ENCODE measurements around the gene AMELX.

AMELX gene

DNA sequence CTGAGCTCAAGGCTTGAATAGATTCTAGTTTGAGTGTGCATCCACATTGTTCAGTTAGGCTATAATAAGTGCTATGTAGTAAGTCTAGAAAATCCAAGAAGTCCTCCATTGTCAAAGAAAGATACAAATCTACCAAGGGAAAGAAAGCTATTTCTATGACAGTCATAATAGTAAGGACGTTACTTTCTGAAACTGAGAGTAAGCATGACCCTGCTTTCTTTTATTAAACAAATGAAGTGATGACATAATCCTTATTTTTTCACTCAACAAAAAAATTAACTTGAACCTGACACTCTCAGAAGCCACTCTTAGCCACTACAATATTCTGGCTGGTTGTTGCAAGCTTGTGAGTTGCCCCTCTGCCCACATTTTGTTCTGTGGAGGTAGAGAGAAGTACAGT lies 33.8 kb upstream of the AMELX start:
- TF ChIP-seq CREB1 (IDR thresholded peaks at IDR 0.05; ENCODE audit: low read depth) (no peak), NFIC (IDR thresholded peaks at IDR 0.05) (no peak), TEAD4 (IDR thresholded peaks at IDR 0.05) (no peak), EGR1 (IDR thresholded peaks at IDR 0.05) (no peak), FOXM1 (IDR thresholded peaks at IDR 0.05; ENCODE audit: borderline replicate concordance, low read depth) (no peak), RAD21 (IDR thresholded peaks at IDR 0.05; ENCODE audit: low read depth) (no peak), TCF12 (IDR thresholded peaks at IDR 0.05; ENCODE audit: low read depth) (no peak), TAF1 (IDR thresholded peaks at IDR 0.05; ENCODE audit: low read depth) (no peak)
- TF ChIP-seq, protein P1, sequence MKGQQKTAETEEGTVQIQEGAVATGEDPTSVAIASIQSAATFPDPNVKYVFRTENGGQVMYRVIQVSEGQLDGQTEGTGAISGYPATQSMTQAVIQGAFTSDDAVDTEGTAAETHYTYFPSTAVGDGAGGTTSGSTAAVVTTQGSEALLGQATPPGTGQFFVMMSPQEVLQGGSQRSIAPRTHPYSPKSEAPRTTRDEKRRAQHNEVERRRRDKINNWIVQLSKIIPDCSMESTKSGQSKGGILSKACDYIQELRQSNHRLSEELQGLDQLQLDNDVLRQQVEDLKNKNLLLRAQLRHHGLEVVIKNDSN (IDR thresholded peaks at IDR 0.05), result no peak

DNA sequence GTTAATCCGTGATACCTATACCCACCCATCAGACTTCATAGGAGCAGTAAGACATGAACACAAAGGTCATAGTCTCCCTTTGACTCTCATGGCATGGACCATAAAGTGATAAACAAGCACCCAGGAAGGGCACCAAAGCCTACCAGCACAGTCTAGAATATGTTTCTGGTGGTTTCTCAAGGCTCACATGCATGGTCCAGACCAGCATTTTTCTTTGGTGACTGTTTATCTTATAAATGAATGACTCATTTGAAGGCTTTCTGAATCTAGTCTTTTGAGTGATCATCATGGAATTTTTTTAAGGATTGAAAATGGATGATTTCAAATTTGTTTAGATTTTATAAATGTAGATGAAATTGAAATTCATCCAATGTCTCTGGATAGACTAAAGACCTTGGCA lies 32.0 kb upstream of the AMELX start:
- TF ChIP-seq, protein P2, sequence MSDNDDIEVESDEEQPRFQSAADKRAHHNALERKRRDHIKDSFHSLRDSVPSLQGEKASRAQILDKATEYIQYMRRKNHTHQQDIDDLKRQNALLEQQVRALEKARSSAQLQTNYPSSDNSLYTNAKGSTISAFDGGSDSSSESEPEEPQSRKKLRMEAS (IDR thresholded peaks at IDR 0.05), result no peak
- TF ChIP-seq, protein P3, sequence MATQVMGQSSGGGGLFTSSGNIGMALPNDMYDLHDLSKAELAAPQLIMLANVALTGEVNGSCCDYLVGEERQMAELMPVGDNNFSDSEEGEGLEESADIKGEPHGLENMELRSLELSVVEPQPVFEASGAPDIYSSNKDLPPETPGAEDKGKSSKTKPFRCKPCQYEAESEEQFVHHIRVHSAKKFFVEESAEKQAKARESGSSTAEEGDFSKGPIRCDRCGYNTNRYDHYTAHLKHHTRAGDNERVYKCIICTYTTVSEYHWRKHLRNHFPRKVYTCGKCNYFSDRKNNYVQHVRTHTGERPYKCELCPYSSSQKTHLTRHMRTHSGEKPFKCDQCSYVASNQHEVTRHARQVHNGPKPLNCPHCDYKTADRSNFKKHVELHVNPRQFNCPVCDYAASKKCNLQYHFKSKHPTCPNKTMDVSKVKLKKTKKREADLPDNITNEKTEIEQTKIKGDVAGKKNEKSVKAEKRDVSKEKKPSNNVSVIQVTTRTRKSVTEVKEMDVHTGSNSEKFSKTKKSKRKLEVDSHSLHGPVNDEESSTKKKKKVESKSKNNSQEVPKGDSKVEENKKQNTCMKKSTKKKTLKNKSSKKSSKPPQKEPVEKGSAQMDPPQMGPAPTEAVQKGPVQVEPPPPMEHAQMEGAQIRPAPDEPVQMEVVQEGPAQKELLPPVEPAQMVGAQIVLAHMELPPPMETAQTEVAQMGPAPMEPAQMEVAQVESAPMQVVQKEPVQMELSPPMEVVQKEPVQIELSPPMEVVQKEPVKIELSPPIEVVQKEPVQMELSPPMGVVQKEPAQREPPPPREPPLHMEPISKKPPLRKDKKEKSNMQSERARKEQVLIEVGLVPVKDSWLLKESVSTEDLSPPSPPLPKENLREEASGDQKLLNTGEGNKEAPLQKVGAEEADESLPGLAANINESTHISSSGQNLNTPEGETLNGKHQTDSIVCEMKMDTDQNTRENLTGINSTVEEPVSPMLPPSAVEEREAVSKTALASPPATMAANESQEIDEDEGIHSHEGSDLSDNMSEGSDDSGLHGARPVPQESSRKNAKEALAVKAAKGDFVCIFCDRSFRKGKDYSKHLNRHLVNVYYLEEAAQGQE (IDR thresholded peaks at IDR 0.05; ENCODE audit: low read depth), result no peak
- no peak for TF ChIP-seq TAF1 (IDR thresholded peaks at IDR 0.05; ENCODE audit: low read depth)
- no peak for TF ChIP-seq CEBPB (IDR thresholded peaks at IDR 0.05)
- TF ChIP-seq EP300 (IDR thresholded peaks at IDR 0.05; ENCODE audit: borderline replicate concordance), result no peak
- TF ChIP-seq YY1 (IDR thresholded peaks at IDR 0.05; ENCODE audit: low read depth), result no peak
- no peak for TF ChIP-seq EGR1 (IDR thresholded peaks at IDR 0.05)
- TF ChIP-seq, protein P1 (IDR thresholded peaks at IDR 0.05), result no peak
- TF ChIP-seq ZBTB7A (IDR thresholded peaks at IDR 0.05; ENCODE audit: low read depth), result no peak
- no peak for TF ChIP-seq TCF12 (IDR thresholded peaks at IDR 0.05; ENCODE audit: low read depth)
- no peak for TF ChIP-seq TEAD4 (IDR thresholded peaks at IDR 0.05)
- no peak for TF ChIP-seq RAD21 (IDR thresholded peaks at IDR 0.05; ENCODE audit: low read depth)
- no peak for TF ChIP-seq CREB1 (IDR thresholded peaks at IDR 0.05; ENCODE audit: low read depth)
- TF ChIP-seq FOXM1 (IDR thresholded peaks at IDR 0.05; ENCODE audit: borderline replicate concordance, low read depth), result no peak
- no peak for TF ChIP-seq NFIC (IDR thresholded peaks at IDR 0.05)

- no peak for TF ChIP-seq TCF12 (IDR thresholded peaks at IDR 0.05; ENCODE audit: low read depth)
- TF ChIP-seq EGR1 (IDR thresholded peaks at IDR 0.05), result no peak
- TF ChIP-seq YY1 (IDR thresholded peaks at IDR 0.05; ENCODE audit: low read depth), result no peak
- TF ChIP-seq, protein P1 (IDR thresholded peaks at IDR 0.05), result no peak
- TF ChIP-seq ZBTB7A (IDR thresholded peaks at IDR 0.05; ENCODE audit: low read depth), result no peak
These were observed 28.3 kb upstream of the AMELX start for GRCh38 chrX:11264925-11265324.

DNA sequence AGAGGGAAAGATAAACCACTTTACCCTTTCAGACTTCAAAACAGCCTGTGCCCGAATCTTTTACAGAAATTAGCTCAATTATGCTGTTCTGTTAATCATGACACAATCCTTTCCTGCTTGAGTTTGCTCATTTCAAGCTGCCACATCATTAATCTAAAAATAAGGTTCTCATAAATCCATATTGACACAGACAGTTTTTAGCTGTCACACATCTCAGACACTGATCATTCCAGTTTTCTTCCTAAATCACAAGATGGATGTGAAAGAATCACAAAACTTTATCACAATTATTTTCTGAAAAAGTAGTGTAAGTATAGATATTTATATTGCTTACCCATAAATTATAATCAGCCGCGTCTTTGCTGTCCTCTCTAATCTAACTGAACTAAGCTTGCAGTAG lies 27.9 kb upstream of the AMELX start:
- TF ChIP-seq TAF1 (IDR thresholded peaks at IDR 0.05; ENCODE audit: low read depth) (no peak), EP300 (IDR thresholded peaks at IDR 0.05; ENCODE audit: borderline replicate concordance) (no peak), NFIC (IDR thresholded peaks at IDR 0.05) (no peak), RAD21 (IDR thresholded peaks at IDR 0.05; ENCODE audit: low read depth) (no peak), CEBPB (IDR thresholded peaks at IDR 0.05) (no peak), TCF12 (IDR thresholded peaks at IDR 0.05; ENCODE audit: low read depth) (no peak)

DNA sequence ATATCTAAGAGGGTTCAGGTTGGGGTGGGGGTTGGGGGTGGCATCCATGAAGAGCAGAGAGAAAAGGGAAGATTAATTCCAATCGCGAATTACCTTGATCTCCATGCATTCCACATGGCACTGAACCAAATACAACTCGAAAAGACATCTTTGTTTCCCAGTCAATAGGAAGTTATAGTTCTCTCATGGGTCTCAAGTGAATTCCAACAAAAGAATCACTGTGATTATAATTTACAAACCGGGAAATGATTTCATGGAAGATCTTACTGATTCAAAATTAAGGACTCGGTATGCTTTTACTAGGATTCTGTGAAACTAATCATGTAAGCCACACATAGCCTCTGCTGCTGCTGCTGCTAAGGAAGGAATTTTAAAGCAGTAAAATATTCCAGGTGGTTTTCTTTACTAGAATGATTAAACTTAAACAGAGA lies 26.6 kb upstream of the AMELX start:
- TF ChIP-seq ZBTB7A (IDR thresholded peaks at IDR 0.05; ENCODE audit: low read depth) (no peak), CREB1 (IDR thresholded peaks at IDR 0.05; ENCODE audit: low read depth) (no peak), CEBPB (IDR thresholded peaks at IDR 0.05) (no peak), EP300 (IDR thresholded peaks at IDR 0.05; ENCODE audit: borderline replicate concordance) (no peak), EGR1 (IDR thresholded peaks at IDR 0.05) (no peak)
- TF ChIP-seq, protein P3 (IDR thresholded peaks at IDR 0.05; ENCODE audit: low read depth), result no peak
- TF ChIP-seq, protein P2 (IDR thresholded peaks at IDR 0.05), result no peak

DNA sequence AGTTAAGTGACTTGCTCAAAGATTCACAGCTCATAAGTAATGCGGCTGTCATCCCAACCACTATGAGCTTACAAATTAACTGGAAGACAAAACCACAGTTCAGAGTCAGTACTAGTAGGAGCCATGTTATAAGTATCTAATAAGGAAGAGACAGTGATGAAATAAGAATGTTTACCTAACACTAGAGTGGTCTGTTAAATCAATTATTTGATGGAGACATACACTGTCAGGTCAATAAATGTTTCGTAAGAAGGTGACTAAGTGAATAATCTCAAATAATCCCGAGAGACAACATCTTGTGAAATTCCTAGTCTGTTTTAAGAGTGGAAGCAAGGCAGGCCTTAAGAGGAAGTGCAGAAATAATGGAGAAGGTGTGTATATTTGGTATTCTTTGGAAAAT lies 25.8 kb upstream of the AMELX start:
- TF ChIP-seq FOXM1 (IDR thresholded peaks at IDR 0.05; ENCODE audit: borderline replicate concordance, low read depth) (no peak), TCF12 (IDR thresholded peaks at IDR 0.05; ENCODE audit: low read depth) (no peak), EGR1 (IDR thresholded peaks at IDR 0.05) (no peak), TEAD4 (IDR thresholded peaks at IDR 0.05) (no peak), RAD21 (IDR thresholded peaks at IDR 0.05; ENCODE audit: low read depth) (no peak)
- TF ChIP-seq, protein P2 (IDR thresholded peaks at IDR 0.05), result no peak
- TF ChIP-seq, protein P1 (IDR thresholded peaks at IDR 0.05), result no peak

Measured in Ishikawa (cell line).